K562 (cell line): ENCODE results near the gene ADD2. TPM values are rescaled to one million over a fixed set of nuclear protein-coding genes. Genes with fewer than 3 reads are reported as not detected.

Experiments used
- ATAC-seq: fragments of 200-7000 bp; cut with Tn5 transposase; 3 replicates; pipeline ENCODE4 v1.9.1; 2020; ENCODE audit warnings: moderate library complexity
- BruUV-seq: library from RNA; stranded (reverse); fragments of 400-500 nt; replicated peaks from 2 replicates; lab custom pipeline; 2021; lab: Mats Ljungman, UMichigan
- CTCF ChIA-PET: fragments of 300-600 bp; formaldehyde crosslinking; extraction: SDS; loops from one replicate; lab custom pipeline; 2021; ENCODE audit warnings: low intra/inter-chr PET ratio; lab: Yijun Ruan, JAX
- POLR2A ChIA-PET: fragments of 300-600, 350-650 bp; sonication (Branson Sonifier 250); formaldehyde crosslinking; extraction: SDS; loops from one replicate; lab custom pipeline; 2021; ENCODE audit warnings: antibody characterized with exemption, inconsistent platforms; lab: Yijun Ruan, JAX
- DNase-seq, 4 experiments: peaks; one replicate each; pipeline versions ENCODE4 v3.0.0 to v3.0.0-alpha.2; 2011 to 2018; ENCODE audit warnings: low spot score in 3 of 4, mixed read lengths in 3 of 4; ENCODE audit errors: extremely low read depth in 1 of 4
- FAIRE-seq: peaks from 2 replicates; lab custom pipeline; 2011; peaks lifted over from hg19 to GRCh38; lab: Jason Lieb, UNC
- H2AFZ ChIP-seq: 2 replicates; pipeline ENCODE4 v1.6.0; 2011; ENCODE audit warnings: low read depth, low read length, control low read depth, inconsistent platforms
- H3K27ac ChIP-seq: fragments of 200-600 bp; 3 replicates; pipeline ENCODE4 v1.8.0; 2011; ENCODE audit warnings: low read depth, mild to moderate bottlenecking, control low read depth, inconsistent platforms, low read length, moderate library complexity, mixed read lengths; ENCODE audit errors: extremely low read depth
- H3K27me3 ChIP-seq, 2 experiments: fragments of 300-600 bp in 1 of 2; 2 replicates in 1 of 2; 3 replicates in 1 of 2; pipeline versions ENCODE4 v1.6.0 to v1.8.0; 2011; ENCODE audit warnings: inconsistent platforms in 2 of 2, low read length in 2 of 2, mild to moderate bottlenecking in 1 of 2, mixed read lengths in 1 of 2, moderate library complexity in 1 of 2; ENCODE audit not compliant: control insufficient read depth in 2 of 2, insufficient read depth in 2 of 2
- H3K36me3 ChIP-seq: fragments of 300-600 bp; 3 replicates; pipeline ENCODE4 v1.8.0; 2011; ENCODE audit warnings: mild to moderate bottlenecking, low read length, inconsistent platforms; ENCODE audit not compliant: control insufficient read depth, insufficient read depth
- H3K4me1 ChIP-seq, 2 experiments: fragments of 200-600 bp in 1 of 2; replicated peaks in 1 of 2; 2 replicates in 1 of 2; 3 replicates in 1 of 2; pipeline versions ENCODE4 v1.5.1 to v1.8.0; 2011; ENCODE audit warnings: inconsistent platforms in 2 of 2, low read length in 2 of 2, mild to moderate bottlenecking in 1 of 2, mixed read lengths in 1 of 2, moderate library complexity in 1 of 2; ENCODE audit not compliant: control insufficient read depth in 2 of 2, insufficient read depth in 2 of 2
- H3K4me2 ChIP-seq: 2 replicates; pipeline ENCODE4 v1.6.1; 2011; ENCODE audit warnings: low read length, control low read depth, inconsistent platforms, mixed read lengths; ENCODE audit not compliant: insufficient read depth
- H3K4me3 ChIP-seq: fragments of 200-600 bp; sonication (generic), shearing (Covaris generic); 2 replicates; pipeline ENCODE4 v1.5.1; 2016; ENCODE audit warnings: control low read depth, inconsistent platforms
- H3K79me2 ChIP-seq: fragments of 200-600 bp; 3 replicates; pipeline ENCODE4 v1.8.0; 2011; ENCODE audit warnings: low read length, inconsistent platforms; ENCODE audit not compliant: control insufficient read depth, insufficient read depth
- H3K9ac ChIP-seq, 2 experiments: 2 replicates each; pipeline versions ENCODE4 v1.6.0 to v1.6.1; 2011; ENCODE audit warnings: low read depth in 2 of 2, low read length in 2 of 2, control low read depth in 1 of 2, inconsistent platforms in 1 of 2, mild to moderate bottlenecking in 1 of 2, mixed read lengths in 1 of 2; ENCODE audit not compliant: insufficient read depth in 1 of 2
- H3K9me1 ChIP-seq: one replicate; pipeline ENCODE4 v1.6.0; 2011; ENCODE audit warnings: inconsistent platforms, mild to moderate bottlenecking, low read length, moderate library complexity; ENCODE audit not compliant: control insufficient read depth, insufficient read depth
- H3K9me3 ChIP-seq: replicated peaks from 2 replicates; pipeline ENCODE4 v1.5.1; 2011; ENCODE audit warnings: low read depth, low read length, inconsistent platforms; ENCODE audit not compliant: control insufficient read depth, insufficient read depth
- H4K20me1 ChIP-seq: replicated peaks from 2 replicates; pipeline ENCODE4 v1.6.1; 2011; ENCODE audit warnings: low read length, inconsistent platforms, mixed read lengths; ENCODE audit not compliant: control insufficient read depth, insufficient read depth
- MAFK ChIP-seq: IDR thresholded peaks from 2 replicates; pipeline ENCODE4 v1.6.1; 2011; ENCODE audit warnings: low read length, improper control_type of control experiment
- PHF21A ChIP-seq: fragments of 450-650 bp; IDR thresholded peaks from 2 replicates; pipeline ENCODE4 v1.6.1; 2017; ENCODE audit warnings: low read depth, borderline replicate concordance
- ZC3H8 ChIP-seq: fragments of 450-650 bp; IDR thresholded peaks from 2 replicates; pipeline ENCODE4 v1.6.1; 2017
- ZNF398 ChIP-seq: fragments of 250-450 bp; sonication (Bioruptor Pico); IDR thresholded peaks from 2 replicates; pipeline ENCODE4 v1.8.0; 2021; ENCODE audit warnings: moderate library complexity, mild to moderate bottlenecking, inconsistent platforms
- WGBS: fragments of 100-300 bp; shearing (Covaris generic); methylation state at CpG from one replicate; pipeline ENCODE4 v1.1.6; 2016; ENCODE audit warnings: low coverage, mixed read lengths; ENCODE audit not compliant: insufficient coverage; ENCODE audit errors: missing lambda C conversion rate; 5-methylcytosine and 5-hydroxymethylcytosine counted together
- in situ Hi-C: fragments of 300-500 bp; cut with MboI; formaldehyde crosslinking; loops from 4 replicates; pipeline ENCODE4 v1.15.0; 2018; ENCODE audit warnings: inconsistent platforms, mixed read lengths
- intact Hi-C: fragments of 100-400 bp; cut with micrococcal nuclease; formaldehyde crosslinking; loops from 2 replicates; pipeline ENCODE4 v1.14.2; 2022
- polyA plus RNA-seq, 8 experiments: library from polyadenylated mRNA; depleted of rRNA in 4 of 8; stranded (reverse) in 5 of 8; unstranded in 3 of 8; fragments of >200 nt; fragmentation: Nextera tagmentation in 2 of 8; fragmentation: Illumina TruSeq in 1 of 8; extraction: Ambion mirVana in 2 of 8; extraction: Trizol in 1 of 8; gene quantifications; 2 replicates each; pipeline versions ENCODE4 v1.2.1 to v1.2.3, GENCODE V29; 2011 to 2014; ENCODE audit warnings: inconsistent platforms in 1 of 8, missing spikeins in 1 of 8
- total RNA-seq, 7 experiments: library from RNA; depleted of rRNA in 6 of 7; stranded (reverse); fragments of >200 nt in 6 of 7; fragmentation: Illumina TruSeq in 2 of 7; extraction: Trizol in 2 of 7; gene quantifications; 2 replicates each; pipeline versions ENCODE4 v1.2.1 to v1.2.3, GENCODE V29; 2011 to 2021; ENCODE audit warnings: low replicate concordance in 1 of 7
- TF ChIP-seq, protein P1 (sequence below): sonication (generic); formaldehyde crosslinking; IDR thresholded peaks from 2 replicates; pipeline ENCODE4 v1.8.1; 2023; ENCODE audit warnings: mild to moderate bottlenecking, missing genetic modification reagents
- TF ChIP-seq, protein P2 (sequence below), 2 experiments: fragments of 450-650 bp; IDR thresholded peaks; 2 replicates each; pipeline ENCODE4 v1.6.1; 2016; ENCODE audit warnings: mild to moderate bottlenecking in 2 of 2, borderline replicate concordance in 1 of 2, low read depth in 1 of 2, moderate library complexity in 1 of 2

The ADD2 gene
- total and polyA plus RNA-seq, 9 of the 15 experiments (the other 6 are each of a cell fraction or from before 2014, with no cell fraction given), result 3.5 to 63.0 (median 36.2) TPM

DNA sequence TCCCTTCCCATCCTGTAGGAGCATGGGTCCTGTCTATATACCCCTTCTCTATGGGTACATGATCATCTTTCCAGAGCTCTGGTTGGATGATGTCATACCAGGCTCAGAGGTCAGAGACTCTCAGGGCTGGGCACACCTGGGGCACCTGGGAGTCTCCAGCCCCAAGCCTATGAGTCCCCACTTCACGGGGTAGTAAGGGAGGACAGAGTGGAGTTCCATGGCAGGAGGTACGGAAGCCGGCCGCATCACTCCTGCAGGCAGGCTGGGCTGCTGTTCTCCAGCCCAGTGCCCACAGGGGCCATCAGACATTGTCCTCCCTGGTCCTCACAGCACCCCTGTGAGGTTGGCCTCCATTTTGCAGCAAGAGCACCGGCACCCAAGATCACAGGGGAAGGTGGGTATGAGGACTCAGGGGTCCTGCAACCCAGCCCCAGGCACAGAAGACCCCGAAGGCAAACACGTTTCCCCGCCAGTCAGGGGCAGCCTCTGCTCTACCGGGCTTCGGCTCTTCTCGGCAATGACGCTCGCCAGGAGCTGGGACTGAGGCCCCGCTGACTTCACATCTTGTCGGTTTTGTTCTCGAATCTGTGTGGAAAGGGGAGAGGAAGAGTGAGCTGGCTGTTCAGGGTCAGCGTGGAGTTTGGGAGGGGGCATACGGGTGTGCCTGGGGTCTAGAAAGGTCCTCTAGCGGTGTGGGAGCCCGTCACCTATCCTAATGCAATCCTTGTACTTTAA is 91.5 kb downstream of the ADD2 start:
- Histone ChIP-seq H3K9me1 (no peaks in the 10 kb centered on the region), H2AFZ (no peak overlapping the region), H3K27ac (no peak overlapping the region), H4K20me1 (no peaks in the 10 kb centered on the region; the same call in 1 of the 2 replicates), H3K4me2 (no peak overlapping the region), H3K27me3 (no peaks in the 10 kb centered on the region), H3K36me3 (peaks cover 64% of the 10 kb centered on the region), H3K4me3 (no peak overlapping the region), H3K9me3 (no peaks in the 10 kb centered on the region), H3K79me2 (no peaks in the 10 kb centered on the region), H3K9ac (0 out of 4 replicates have a peak overlapping the region, but pooled peaks of 1 of the 2 experiments have one; percentile 21), H3K4me1 (peaks cover 0 to 3% of the 10 kb centered on the region in 2 experiments; a peak in 2 of 5 replicates)
- ATAC-seq (no peak), DNase-seq (no peak), FAIRE-seq (no peak)
- BruUV-seq, result no TSS peak
- in situ Hi-C loops (no loop called here), intact Hi-C loops (no loop called here)
- ChIA-PET CTCF (no interaction called here), POLR2A (interaction anchor here (1.1 to 1.3 kb wide), 2 partner anchors 10 to 12 kb away, joined by 3 read pairs; no protein-coding TSS in a partner anchor)
- 90% methylated on average over 17 of the region's 20 CpGs for WGBS
- TF ChIP-seq, protein P1, sequence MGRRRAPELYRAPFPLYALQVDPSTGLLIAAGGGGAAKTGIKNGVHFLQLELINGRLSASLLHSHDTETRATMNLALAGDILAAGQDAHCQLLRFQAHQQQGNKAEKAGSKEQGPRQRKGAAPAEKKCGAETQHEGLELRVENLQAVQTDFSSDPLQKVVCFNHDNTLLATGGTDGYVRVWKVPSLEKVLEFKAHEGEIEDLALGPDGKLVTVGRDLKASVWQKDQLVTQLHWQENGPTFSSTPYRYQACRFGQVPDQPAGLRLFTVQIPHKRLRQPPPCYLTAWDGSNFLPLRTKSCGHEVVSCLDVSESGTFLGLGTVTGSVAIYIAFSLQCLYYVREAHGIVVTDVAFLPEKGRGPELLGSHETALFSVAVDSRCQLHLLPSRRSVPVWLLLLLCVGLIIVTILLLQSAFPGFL (CRISPR knock-in tag), result no peak
- TF ChIP-seq PHF21A, result no peak
- no peak for TF ChIP-seq ZC3H8
- no peak for TF ChIP-seq ZNF398 (CRISPR knock-in tag)
- TF ChIP-seq, protein P2, sequence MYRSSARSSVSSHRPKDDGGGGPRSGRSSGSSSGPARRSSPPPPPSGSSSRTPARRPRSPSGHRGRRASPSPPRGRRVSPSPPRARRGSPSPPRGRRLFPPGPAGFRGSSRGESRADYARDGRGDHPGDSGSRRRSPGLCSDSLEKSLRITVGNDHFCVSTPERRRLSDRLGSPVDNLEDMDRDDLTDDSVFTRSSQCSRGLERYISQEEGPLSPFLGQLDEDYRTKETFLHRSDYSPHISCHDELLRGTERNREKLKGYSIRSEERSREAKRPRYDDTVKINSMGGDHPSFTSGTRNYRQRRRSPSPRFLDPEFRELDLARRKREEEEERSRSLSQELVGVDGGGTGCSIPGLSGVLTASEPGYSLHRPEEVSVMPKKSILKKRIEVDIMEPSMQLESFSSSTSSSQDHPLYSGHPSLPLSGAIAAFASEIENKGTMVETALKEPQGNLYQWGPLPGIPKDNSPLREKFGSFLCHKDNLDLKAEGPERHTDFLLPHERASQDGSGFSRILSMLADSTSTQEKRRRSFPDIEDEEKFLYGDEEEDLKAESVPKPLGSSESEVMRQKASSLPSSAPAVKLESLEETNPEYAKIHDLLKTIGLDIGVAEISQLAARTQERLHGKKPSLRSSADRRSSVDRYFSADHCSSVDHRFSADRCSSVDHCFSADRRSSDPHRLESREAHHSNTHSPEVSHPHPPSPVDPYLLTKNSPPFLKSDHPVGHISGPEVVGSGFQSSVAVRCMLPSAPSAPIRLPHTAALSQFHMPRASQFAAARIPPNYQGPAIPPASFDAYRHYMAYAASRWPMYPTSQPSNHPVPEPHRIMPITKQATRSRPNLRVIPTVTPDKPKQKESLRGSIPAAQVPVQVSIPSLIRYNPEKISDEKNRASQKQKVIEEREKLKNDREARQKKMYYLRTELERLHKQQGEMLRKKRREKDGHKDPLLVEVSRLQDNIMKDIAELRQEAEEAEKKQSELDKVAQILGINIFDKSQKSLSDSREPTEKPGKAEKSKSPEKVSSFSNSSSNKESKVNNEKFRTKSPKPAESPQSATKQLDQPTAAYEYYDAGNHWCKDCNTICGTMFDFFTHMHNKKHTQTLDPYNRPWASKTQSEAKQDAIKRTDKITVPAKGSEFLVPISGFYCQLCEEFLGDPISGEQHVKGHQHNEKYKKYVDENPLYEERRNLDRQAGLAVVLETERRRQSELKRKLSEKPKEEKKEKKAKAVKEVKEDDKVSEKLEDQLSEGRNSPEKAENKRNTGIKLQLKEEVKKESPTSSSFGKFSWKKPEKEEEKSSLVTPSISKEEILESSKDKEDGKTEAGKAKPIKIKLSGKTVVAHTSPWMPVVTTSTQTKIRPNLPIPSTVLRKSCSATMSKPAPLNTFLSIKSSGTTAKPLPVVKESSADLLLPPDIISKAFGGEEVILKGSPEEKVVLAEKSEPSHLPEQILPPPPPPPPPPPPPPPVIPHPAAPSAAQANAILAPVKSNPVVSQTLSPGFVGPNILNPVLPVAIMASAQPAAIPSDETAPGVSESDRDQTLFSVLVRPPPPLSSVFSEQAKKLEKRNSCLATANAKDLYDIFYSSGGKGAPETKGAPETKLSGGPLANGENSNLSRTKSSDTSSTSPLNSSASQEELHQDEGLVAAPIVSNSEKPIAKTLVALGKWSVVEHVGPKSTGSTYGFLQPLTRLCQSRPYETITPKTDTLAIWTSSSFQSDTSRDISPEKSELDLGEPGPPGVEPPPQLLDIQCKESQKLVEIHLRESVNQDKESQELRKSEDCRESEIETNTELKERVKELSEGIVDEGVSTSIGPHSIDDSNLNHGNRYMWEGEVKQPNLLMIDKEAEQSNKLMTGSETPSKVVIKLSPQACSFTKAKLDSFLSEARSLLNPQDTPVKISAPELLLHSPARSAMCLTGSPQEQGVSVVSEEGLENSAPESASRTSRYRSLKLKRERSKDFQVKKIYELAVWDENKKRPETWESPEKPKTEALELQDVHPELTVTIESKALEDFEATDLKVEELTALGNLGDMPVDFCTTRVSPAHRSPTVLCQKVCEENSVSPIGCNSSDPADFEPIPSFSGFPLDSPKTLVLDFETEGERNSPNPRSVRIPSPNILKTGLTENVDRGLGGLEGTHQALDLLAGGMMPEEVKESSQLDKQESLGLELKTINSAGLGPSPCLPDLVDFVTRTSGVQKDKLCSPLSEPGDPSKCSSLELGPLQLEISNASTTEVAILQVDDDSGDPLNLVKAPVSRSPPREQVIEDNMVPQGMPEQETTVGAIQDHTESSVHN (IDR thresholded peaks at IDR 0.05; ENCODE audit: borderline replicate concordance in 1 of 2, low read depth in 1 of 2), result no peak
- TF ChIP-seq MAFK, result no peak
